Measurements from ENCODE around the gene ZC3H7A.

ZC3H7A gene

DNA sequence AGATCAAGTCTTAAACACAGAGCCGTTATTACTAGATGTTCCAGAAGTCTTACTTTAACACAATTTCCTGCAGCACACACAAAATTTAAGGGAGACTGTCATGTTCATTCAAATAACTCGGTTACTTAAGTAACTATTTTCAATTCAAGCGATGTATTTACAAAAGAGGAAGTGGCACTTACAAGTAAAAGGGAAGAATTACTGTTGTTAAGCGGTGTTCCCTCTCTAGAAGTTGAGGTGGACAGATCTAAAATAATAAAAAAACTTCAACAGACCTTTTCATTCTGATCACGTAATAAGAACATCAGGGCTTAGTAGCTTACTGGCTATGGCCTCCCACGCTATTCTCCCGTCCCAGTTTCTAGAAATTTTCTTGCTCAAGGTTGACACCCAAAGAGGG, 28.2 kb downstream of the ZC3H7A start:
- DNase-seq: no peak

DNA sequence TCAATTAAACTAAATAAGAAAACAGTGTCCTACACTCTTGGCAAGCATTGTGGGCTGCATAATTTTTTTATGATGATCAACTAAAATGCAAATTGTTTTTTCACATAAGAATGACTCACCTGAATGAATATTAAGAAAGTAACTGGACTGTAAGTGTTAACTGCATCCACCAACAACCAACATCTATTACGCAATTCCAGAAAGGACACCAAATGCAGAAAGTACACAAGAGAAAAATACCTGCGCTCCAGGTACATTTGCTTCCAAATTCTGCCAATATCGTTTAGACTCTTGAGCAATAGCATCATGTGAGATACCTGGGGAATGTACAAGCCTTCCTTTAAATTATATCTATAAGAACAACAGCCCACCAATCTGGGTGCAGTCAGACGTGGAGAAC, 34.6 kb downstream of the ZC3H7A start:
- no peak for DNase-seq

DNA sequence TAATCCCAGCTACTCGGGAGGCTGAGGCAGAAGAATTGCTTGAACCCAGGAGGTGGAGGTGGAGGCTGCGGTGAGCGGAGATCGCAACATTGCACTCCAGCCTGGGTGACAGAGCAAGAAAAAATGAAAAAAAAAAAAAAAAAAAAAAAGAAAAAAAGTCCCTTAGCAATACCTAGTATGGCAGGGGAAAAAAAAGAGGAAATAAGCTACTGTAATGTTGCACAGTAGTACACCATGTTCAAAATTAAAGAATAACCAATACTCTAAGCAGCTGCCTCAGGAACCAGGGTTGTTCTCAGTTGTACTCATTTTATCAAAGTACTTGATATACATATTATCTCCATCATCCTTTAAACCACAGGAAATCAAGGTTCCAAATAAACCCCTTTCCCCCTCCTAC, 37.1 kb downstream of the ZC3H7A start:
- no peak for DNase-seq

DNA sequence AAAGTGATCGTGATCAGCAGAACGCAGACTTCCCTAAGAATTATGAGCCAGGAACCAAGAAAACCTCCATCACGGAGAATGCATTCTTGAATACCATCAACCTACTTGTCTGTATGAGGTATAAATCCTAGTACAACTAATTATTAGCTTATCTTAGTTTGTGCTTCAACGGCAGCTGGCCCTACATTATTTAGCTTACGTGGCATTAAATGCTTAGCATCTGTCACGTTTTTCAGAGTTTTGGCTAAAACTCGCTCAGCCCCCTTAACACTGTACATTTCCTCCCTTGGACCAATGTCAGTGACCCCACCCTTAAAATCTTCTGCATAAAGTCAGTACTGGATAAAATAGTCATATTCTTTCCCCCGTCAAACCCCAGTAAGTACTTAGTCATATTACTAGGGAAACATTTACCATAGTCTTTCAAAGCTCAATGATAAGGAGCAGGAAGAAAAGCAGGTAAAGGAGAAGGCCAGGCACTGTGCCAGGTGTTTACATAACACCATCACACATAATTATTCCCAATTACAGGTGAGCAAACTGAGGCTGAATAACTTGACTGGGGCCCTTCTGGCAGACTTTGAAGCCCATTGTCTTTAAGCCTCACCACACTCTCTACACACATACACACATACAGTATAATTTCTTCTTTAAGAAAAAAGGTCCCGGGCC, 37.8 kb downstream of the ZC3H7A start:
- no peak for DNase-seq

DNA sequence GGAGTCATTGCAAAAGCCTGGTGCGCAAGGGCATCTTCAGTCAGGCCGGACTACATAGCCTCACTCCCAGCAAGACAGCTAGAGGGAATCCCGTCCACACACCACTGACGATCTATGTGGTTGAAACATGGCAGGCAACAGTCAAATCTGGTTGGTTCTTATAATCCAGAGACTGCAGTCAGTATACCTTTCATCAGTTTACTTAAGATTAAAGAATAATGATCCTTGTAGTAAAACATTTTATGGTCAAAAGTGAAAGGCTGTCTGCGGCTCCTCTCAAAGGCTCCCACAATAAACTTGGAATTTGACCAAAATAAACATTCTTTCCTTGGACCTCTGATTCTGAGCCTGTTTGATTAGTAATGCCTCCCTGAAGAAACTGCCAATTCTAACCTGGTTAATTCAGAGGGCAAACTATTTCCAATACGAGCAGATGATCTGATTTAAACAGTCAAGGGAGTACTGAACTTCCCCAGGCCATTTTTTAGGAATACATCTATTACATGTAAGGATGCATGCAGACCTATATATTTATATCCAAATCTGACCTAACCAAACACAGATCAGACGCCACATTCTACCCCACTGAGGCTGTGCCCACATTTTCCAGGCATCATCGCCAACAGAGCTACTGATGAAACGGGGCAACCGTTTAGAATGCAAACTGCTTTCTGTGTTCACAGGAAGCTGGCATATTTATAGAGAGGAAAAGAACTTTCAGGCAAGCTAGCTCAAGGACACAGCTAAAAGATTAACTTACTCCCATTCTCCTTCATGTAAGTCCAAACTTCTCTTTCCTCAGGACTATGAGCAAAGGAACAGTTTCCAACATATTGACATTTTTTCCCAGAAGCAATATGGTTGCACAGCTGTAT, 39.1 kb downstream of the ZC3H7A start:
- DNase-seq: no peak

DNA sequence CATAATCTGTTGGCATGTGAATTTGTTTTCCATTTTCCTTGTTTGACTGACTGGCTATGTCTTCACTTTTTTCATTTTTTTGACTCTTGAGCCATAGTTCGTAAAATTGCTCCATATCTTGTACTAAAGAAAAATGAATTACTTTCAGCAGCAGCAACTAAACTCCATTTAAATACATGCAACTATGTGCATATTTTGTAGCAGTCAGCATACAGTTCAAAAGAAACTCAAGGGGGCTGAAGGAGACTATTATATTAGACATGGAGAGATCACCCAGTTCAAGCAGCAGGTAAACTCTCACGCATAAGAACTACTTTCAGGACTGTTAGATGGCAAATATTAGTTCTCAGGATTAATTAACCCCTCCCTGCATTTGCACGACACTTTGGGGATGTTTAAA, 40.8 kb downstream of the ZC3H7A start:
- DNase-seq: no peak

DNA sequence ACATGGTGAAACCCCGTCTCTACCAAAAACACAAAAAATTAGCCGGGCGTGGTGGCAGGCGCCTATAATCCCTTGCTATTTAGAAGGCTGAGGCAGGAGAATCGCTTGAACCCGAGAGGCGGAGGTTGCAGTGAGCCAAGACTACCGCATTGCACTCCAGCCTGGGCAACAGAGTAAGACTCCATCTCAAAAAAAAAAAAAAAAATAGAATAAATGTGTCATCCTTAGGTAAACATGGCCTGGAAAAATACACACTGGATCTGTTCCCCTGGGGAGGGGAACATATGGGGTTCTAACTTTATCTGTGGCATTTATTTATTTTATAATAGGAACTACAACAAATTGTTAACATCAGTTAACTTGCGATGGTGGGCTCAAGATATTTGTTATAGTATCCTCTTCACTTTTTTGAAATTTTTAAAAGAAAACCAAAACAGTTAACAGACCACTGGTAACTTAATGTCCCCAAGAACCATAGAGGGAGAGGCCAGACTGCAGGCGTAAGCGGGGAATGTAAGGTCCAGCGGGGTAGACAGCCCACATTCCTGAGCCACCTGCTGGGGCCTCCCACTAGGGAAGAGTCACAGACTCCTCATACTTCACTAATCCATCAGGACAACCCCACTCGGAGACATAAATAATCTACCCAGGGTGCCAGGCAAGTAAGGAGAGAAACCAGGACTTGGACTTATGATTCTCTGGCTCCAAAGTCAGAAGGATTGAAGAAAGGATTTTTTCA, 41.9 kb downstream of the ZC3H7A start:
- DNase-seq: no peak

DNA sequence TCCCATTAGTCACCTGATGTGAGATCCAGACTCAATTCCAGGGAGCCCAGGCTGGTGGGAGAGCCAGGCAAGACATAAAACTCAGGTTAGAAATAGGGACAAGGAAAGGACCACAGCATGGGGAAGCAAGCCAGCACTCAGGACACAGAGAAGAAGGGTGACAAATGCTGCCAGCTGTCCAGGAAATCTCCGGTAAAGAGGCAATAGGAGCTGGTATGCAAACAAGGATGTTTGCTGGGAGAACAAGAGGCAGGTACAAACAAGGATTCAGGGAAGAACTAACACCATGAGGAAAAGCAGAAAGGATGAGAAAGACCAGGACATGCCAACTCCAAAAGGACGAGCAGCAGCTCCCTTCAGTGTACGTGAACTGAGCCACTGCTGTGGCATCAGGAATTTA, 44.2 kb downstream of the ZC3H7A start:
- DNase-seq: peak; percentile 59

DNA sequence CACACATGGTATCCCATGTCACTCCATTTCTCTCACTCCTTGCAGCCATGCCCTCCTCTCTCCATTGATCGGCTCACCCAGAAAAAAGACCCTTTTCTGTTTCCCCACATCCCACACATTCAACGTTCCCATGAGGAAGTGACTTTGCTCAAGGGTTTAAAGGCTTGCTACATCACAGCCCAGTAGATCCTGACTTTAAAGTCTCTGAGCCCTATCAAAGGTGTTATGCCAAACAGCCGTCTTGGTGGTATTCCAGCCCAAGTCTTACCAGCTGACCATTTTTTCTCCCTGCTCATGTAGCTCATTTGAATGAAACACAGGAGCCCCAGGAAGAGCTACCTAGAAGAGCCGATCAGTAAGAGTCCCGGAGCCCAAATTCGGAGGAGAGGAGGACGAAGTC, 47.0 kb downstream of the ZC3H7A start:
- DNase-seq: no peak

DNA sequence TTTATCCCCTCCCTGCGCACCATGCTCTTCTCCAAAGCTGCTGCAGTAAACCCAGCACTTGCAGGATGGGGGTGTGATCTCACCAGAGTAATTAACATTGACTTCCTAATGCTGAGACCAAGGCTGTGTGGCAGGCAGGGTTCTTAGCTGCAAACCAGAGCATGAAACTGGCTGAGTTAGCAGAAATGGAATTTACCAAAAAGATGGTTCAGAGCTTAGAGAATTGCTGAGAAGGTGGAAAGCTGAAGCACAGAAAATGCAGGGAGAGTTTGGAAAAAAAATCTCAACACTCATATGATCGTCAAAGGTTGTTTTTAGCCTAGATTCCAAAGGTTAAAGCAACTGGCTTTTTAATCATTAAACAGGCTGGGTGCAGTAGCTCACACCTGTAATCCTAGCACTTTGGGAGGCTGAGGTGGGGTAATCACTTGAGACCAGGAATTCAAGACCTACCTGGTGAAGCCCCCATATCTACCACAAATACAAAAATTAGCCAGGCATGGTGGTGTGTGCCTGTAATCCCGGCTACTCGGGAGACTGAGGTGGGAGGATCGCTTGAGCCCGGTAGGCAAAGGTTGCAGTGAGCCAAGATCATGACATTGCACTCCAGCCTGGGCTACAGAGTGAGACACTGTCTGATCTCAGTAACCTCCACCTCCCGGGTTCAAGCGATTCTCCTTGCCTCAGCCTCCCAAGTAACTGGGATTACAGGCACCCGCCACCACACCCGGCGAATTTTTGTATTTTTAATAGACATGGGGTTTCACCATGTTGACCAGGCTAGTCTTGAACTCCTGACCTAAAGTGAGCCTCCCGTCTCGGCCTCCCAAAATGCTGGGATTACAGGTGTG, 48.4 kb downstream of the ZC3H7A start:
- no peak for DNase-seq

DNA sequence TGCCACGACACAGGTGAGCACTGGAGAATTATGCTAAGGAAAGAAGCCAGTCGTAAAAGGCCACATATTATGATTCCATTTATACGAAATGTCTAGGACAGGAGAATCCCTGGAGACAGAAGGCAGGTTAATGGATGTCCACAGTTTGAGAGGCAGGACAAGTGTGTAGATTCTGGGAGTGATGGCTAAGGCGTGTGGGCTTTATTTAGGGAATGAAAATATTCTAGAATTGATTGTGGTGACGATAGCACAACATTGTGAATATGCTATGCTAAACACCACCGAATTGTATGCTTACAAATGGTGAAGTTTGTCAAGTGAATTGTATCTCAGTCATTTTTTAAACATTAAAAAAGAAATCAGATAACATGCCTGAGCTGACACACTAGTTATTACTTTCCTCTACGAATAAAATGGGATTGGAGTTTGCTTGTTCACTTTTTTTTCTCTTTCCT, 49.1 kb downstream of the ZC3H7A start:
- no peak for DNase-seq

DNA sequence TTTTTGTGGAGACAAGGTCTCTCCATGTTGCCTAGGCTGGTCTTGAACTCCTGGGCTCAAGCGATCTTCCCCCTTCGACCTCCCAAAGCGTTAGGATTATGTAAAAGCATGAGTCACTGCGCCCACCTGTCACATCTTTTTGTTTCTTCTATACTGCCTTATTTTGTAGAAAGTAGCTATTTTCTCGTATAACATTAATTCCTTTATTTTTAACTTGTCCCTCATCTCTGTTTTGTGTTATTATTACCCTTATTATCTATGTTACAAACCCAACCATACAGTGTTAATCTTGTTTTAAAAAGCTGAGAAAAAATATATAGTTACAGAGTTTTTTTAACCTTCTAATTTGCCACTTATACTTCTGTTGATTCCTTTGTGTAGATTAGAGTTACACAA, 53.0 kb downstream of the ZC3H7A start:
- DNase-seq: no peak

DNA sequence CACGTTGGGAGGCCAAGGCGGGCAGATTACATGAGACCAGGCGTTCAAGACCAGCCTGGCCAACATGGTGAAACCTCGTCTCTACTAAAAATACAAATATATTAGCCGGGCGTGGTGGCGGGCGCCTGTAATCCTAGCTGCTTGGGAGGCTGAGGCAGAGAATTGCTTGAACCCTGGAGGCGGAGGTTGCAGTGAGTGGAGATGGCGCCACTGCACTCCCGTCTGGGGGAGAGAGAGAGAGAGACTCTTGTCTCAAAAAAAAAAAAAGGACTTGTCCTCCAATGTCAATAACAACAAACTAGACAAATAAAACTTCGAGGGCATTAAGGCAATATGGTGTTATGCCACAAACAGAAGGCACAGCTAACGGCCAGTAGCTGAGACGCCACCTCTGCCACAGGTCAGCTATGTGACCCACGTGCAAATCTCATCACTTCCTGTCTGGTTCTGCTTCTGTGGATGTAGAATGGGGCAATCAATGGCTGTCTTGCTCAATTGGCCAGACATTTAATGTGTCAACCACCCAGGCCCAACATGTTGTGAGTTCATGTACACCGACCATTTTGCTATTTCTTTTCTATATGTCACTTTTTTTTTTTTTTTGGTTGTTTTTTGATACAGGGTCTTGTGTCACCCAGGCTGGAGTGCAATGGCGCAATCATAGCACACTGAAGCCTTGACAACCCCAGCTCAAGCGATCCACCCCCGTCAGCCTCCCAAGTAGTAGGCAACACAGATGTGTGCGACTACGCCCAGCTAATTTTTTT, 53.6 kb downstream of the ZC3H7A start:
- DNase-seq: no peak

DNA sequence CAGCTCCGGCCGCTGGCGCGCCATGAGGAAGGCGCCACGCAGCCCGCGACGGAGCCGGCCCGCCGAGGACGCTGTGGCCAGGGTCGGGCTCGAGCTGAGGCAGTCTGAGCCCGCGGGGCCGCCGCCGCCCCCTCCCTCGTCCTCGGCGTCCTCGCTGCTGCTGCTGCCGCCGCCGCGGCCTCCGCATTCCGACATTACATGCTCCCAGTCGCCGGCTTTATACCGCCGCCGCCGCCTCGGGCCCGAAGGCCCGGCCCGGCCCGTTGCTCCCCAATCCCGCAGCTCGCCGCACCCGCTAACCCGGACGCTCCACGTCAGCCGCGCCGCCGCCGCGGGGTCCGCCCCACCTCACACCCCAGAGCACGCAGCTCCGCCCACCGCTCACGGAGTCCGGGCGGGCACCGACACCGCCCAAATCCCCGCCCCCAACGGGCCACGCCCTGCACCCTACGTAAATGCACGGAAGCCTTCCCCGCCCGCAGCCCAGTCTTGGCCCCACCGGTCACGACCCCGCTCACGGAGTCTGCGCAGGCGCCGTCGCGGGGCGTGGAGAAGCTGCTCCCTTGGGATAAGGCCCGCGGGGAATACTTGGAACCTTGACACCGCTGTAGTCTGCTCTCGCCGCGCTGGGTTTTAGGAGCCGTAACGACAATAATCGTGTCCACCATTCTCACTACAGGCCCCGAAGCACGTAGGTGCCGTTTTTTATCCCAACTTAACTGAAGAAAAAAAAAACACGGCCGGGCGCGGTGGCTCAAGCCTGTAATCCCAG, 54.3 kb downstream of the ZC3H7A start, which contains the start of gene TXNDC11:
TXNDC11 (minus strand) TSS at position 322 of the 772 bp plus-strand sequence; CDS start at position 195, 127 bp downstream.
- DNase-seq: peak; percentile 97

DNA sequence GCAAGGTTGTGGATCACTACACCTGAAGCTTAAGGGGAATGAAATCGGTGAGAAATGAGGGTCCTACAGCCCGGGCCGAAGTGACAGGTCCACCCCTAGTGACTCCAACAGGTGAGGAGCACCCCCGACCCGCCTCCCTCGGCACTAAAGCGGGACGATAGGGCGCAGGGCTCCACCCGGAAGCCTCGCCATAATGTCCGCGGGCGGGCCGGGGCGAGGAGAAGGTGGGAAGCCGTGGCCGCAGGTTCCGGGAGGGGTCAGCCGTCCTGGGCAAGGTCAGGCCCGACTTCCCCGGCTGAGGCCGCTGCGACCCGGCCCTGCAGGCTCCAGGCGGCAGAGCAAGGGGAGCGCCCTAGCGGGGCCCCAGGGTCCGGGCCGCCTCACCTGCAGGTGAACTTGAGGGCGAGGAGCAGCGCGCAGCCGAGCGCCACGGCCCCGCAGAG, 54.9 kb downstream of the ZC3H7A start:
- DNase-seq: no peak

DNA sequence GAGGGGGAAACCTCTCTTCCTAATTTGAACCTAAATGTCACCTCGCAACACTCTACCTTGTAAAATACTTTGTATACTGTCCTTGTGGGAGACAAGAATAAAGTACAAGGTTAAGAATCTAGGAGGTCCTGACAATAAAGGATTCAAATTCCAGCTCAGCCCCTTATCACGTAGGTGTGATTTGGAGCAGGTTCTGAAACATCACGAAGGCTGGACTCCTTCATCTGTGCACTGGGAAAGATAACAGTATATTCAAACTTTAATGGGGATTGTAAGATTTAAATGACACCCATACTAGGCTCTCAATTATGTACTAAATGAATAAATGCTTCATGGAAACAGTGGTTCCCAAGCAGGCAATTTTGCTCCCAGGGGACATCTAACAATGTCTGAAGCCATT, 56.5 kb downstream of the ZC3H7A start:
- no peak for DNase-seq

DNA sequence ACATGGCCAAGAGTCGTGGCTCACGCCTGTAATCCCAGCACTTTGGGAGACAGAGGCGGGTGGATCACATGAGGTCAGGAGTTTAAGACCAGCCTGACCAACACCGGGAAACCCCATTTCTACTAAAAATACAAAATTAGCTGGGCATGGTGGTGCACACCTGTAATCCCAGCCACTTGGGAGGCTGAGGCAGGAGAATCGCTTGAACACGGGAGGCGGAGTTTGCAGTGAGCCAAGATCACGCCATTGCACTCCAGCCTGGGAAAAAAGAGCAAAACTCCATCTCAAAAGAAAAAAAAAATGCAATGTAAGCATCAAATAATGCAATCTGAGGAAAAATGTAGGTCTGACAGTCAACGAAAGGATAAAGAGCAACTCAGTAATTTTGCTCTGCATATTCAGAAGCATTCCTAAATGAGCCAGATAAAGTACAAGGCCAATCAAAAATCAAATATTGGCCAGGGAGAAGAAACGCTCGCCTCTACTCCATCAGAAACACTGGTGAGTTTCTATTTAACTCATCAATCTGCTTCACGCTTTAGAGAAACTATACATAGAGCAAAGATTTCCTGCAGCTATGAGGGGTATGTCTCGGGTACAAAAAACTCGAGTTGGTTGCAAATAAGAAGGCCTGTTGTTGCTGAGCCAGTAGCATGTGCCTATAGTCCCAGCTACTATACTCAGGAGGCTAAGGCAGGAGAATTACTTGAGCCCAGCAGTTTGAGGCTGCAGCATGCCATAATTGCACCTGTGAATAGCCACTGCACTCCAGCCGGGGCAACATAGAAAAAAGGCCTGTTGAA, 58.1 kb downstream of the ZC3H7A start:
- no peak for DNase-seq

DNA sequence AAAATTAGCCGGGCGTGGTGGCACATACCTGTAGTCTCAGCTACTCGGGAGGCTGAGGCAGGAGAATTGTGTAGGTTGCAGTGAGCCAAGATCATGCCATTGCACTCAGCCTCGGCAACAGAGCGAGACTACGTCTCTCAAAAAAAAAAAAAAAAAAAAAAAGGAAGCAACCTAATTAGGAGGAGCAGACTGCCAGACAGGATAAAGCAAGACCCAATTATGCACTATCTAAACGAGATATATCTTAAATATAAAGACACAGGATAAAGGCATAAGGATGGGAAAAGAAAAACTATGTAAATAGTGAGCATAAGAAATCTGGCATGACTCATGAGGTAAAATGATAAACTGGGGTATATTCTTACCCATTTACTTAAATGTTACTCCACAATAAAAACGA, 59.3 kb downstream of the ZC3H7A start:
- no peak for DNase-seq

DNA sequence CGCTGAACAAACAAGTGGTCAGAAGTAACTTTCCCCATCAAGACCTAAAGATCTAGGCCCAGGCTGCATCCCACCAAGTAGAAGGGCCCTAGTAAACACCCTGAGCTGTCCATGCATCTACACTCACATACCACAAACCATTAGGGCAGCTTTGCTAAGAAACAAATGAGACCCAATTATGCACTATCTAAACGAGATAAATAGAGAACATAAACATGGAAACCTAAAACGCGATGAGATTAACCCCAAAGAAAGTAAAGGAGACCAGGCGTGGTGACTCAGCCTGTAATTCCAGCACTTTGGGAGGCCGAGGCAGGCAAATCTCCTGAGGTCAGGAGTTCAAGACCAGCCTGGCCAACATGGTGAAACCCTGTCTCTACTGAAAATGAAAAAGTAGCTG, 60.2 kb downstream of the ZC3H7A start:
- no peak for DNase-seq

DNA sequence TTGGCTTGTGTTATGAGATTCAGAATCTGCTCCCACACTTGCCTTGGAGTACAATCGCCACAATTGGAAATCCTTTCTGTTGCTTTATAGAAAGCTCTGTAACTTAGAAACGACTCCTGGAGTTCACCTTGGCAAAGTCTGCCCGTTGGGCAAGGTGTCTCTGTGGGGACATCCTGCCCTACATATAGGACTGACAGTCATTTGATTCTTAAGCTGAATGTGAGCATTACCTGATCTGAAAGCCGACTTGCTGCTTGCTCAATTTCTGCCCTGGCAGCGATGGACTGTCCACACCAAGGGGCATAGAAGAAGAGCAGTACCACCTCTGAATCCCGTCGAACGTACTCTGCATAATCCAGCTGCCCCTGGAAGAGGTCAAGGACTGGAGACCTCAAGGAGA, 61.3 kb downstream of the ZC3H7A start:
- DNase-seq: no peak

Data from DMS153 (cell line).